SU-DHL-6 (cell line): ENCODE measurements around the gene ASIP.

ENCODE experiments used
- H2AFZ ChIP-seq: fragments of 200-600 bp; sonication (generic); 2 replicates; pipeline ENCODE4 v1.6.1; 2014; ENCODE audit warnings: low read depth, mild to moderate bottlenecking, moderate library complexity, mixed read lengths, antibody characterized with exemption, low read length; ENCODE audit not compliant: severe bottlenecking
- H3F3A ChIP-seq: fragments of 200-600 bp; shearing (Covaris generic); 2 replicates; pipeline ENCODE4 v1.6.0; 2016; ENCODE audit warnings: antibody characterized with exemption, mild to moderate bottlenecking; ENCODE audit not compliant: insufficient read depth
- H3K27ac ChIP-seq: fragments of 200-600 bp; sonication (generic); 2 replicates; pipeline ENCODE4 v1.5.1; 2016; ENCODE audit warnings: low read depth, mild to moderate bottlenecking, low read length, moderate library complexity, mixed read lengths
- H3K27me3 ChIP-seq: fragments of 200-600 bp; sonication (generic), shearing (Covaris generic); 2 replicates; pipeline ENCODE4 v1.6.0; 2014; ENCODE audit warnings: mild to moderate bottlenecking, low read length
- H3K36me3 ChIP-seq: fragments of 200-600 bp; sonication (generic); 2 replicates; pipeline ENCODE4 v1.6.1; 2014; ENCODE audit warnings: mild to moderate bottlenecking, low read length, mixed read lengths
- H3K4me2 ChIP-seq: fragments of 300-600, 200-600 bp; shearing (Covaris generic), sonication (generic); 2 replicates; pipeline ENCODE4 v1.6.0; 2014; ENCODE audit warnings: low read length, low read depth, mild to moderate bottlenecking; ENCODE audit not compliant: poor library complexity, severe bottlenecking
- H3K4me3 ChIP-seq: fragments of 200-600 bp; sonication (generic); 2 replicates; pipeline ENCODE4 v1.5.1; 2014; ENCODE audit warnings: antibody characterized with exemption, low read length, mild to moderate bottlenecking, mixed read lengths; ENCODE audit not compliant: insufficient read depth, poor library complexity, severe bottlenecking
- H3K79me2 ChIP-seq: fragments of 200-600 bp; sonication (generic); 2 replicates; pipeline ENCODE4 v1.6.1; 2014; ENCODE audit warnings: mild to moderate bottlenecking, low read length, moderate library complexity; ENCODE audit not compliant: insufficient read depth
- H3K9ac ChIP-seq: fragments of 200-600 bp; sonication (generic); 2 replicates; pipeline ENCODE4 v1.7.0; 2014; ENCODE audit warnings: mild to moderate bottlenecking, low read length
- H3K9me2 ChIP-seq: fragments of 200-600 bp; sonication (generic); replicated peaks from 2 replicates; pipeline ENCODE4 v1.6.1; 2014; ENCODE audit warnings: low read length; ENCODE audit not compliant: insufficient read depth
- H3K9me3 ChIP-seq: fragments of 200-600 bp; sonication (generic); 2 replicates; pipeline ENCODE4 v1.6.1; 2014; ENCODE audit warnings: low read length, mixed read lengths; ENCODE audit not compliant: insufficient read depth
- H4K20me1 ChIP-seq: fragments of 200-600 bp; sonication (generic); 2 replicates; pipeline ENCODE4 v1.6.1; 2014; ENCODE audit warnings: low read depth, mild to moderate bottlenecking, antibody characterized with exemption, low read length, moderate library complexity, mixed read lengths
- CTCF ChIP-seq: fragments of 200-600 bp; sonication (generic); IDR thresholded peaks from one replicate; pipeline ENCODE4 v1.5.1; 2017; ENCODE audit warnings: antibody characterized with exemption, mild to moderate bottlenecking, low read length, moderate library complexity; ENCODE audit not compliant: insufficient read depth, poor library complexity, severe bottlenecking
- EZH2phosphoT487 ChIP-seq: fragments of 200-600 bp; sonication (generic), shearing (Covaris generic); conservative IDR thresholded peaks from 2 replicates; pipeline ENCODE4 v1.6.1; 2018; ENCODE audit warnings: mild to moderate bottlenecking, antibody characterized with exemption, low read length, moderate library complexity, mixed read lengths

The ASIP gene

GRCh38 chr20:34233687-34234086, 7.5 kb upstream of the ASIP start:
- Histone ChIP-seq H3K27me3 (peaks cover 3% of the 10 kb centered on the region; the same call in 1 of the 2 replicates), H3K79me2 (no peaks in the 10 kb centered on the region), H3K9me3 (0 out of 2 replicates have a peak, but pooled peaks cover 7% of the 10 kb centered on the region), H3F3A (no peaks in the 10 kb centered on the region), H2AFZ (no peak overlapping the region), H3K4me2 (no peak overlapping the region), H3K9ac (no peak overlapping the region), H3K4me3 (no peak overlapping the region), H3K36me3 (no peaks in the 10 kb centered on the region), H3K9me2 (no peaks in the 10 kb centered on the region), H4K20me1 (no peaks in the 10 kb centered on the region), H3K27ac (no peak overlapping the region)
- TF ChIP-seq EZH2phosphoT487 (no peak), CTCF (no peak)

- Histone ChIP-seq H3K9ac (no peak overlapping the region), H3K36me3 (no peaks in the 10 kb centered on the region), H3K4me2 (no peak overlapping the region), H3K9me3 (0 out of 2 replicates have a peak, but pooled peaks cover 7% of the 10 kb centered on the region), H3K4me3 (no peak overlapping the region), H4K20me1 (no peaks in the 10 kb centered on the region), H3K79me2 (no peaks in the 10 kb centered on the region), H3F3A (no peaks in the 10 kb centered on the region), H3K27me3 (peaks cover 3% of the 10 kb centered on the region; the same call in 1 of the 2 replicates), H3K9me2 (no peaks in the 10 kb centered on the region), H2AFZ (no peak overlapping the region), H3K27ac (no peak overlapping the region)
- no peak for TF ChIP-seq CTCF
- no peak for TF ChIP-seq EZH2phosphoT487
Observed at GRCh38 chr20:34235875-34236274, 5.3 kb upstream of the ASIP start.

GRCh38 chr20:34237942-34238341, 3.3 kb upstream of the ASIP start:
- Histone ChIP-seq H3K9me3 (0 out of 2 replicates have a peak, but pooled peaks cover 7% of the 10 kb centered on the region), H4K20me1 (no peaks in the 10 kb centered on the region), H3K79me2 (no peaks in the 10 kb centered on the region), H3K4me2 (no peak overlapping the region), H3K27me3 (peaks cover 3% of the 10 kb centered on the region; the same call in 1 of the 2 replicates), H3K9ac (no peak overlapping the region), H3K27ac (no peak overlapping the region), H3F3A (no peaks in the 10 kb centered on the region), H3K9me2 (no peaks in the 10 kb centered on the region), H2AFZ (no peak overlapping the region), H3K4me3 (no peak overlapping the region), H3K36me3 (no peaks in the 10 kb centered on the region)
- TF ChIP-seq EZH2phosphoT487 (no peak), CTCF (no peak)
